Measurements from ENCODE around the gene SETBP1. TPM values are rescaled to one million over a fixed set of nuclear protein-coding genes. Genes with fewer than 3 reads are reported as not detected.

The SETBP1 gene
- total RNA-seq, 1 donor: 22.8 TPM

GRCh38 chr18:44747157-44747556 lies 66.5 kb downstream of the SETBP1 start:
- Histone ChIP-seq H2AFZ (ENCODE audit: low read length) (no peak overlapping the region), H3K27ac (ENCODE audit: low read depth, low read length) (no peak overlapping the region), H3K36me3 (ENCODE audit: insufficient read depth, low read length) (no peaks in the 10 kb centered on the region), H3K27me3 (ENCODE audit: insufficient read depth, low read length) (no peaks in the 10 kb centered on the region), H3K4me3 (ENCODE audit: insufficient read depth, low read length) (no peak overlapping the region), H3K4me2 (ENCODE audit: insufficient read depth, low read length) (no peak overlapping the region), H3K79me2 (ENCODE audit: insufficient read depth, low read length) (no peaks in the 10 kb centered on the region), H3K4me1 (ENCODE audit: insufficient read depth, low read length) (no peaks in the 10 kb centered on the region), H3K9me3 (ENCODE audit: low read depth, low read length) (no peaks in the 10 kb centered on the region), H4K20me1 (ENCODE audit: insufficient read depth, low read length) (no peaks in the 10 kb centered on the region)
- TF ChIP-seq CTCF (IDR thresholded peaks at IDR 0.05; ENCODE audit: extremely low read depth, low read depth, low read length): no peak
- no peak for DNase-seq (ENCODE audit: insufficient read length, low spot score, missing footprints)

GRCh38 chr18:44748582-44748981 lies 67.9 kb downstream of the SETBP1 start:
- Histone ChIP-seq H2AFZ (ENCODE audit: low read length) (no peak overlapping the region), H3K36me3 (ENCODE audit: insufficient read depth, low read length) (no peaks in the 10 kb centered on the region), H3K9me3 (ENCODE audit: low read depth, low read length) (no peaks in the 10 kb centered on the region), H3K79me2 (ENCODE audit: insufficient read depth, low read length) (no peaks in the 10 kb centered on the region), H3K27ac (ENCODE audit: low read depth, low read length) (no peak overlapping the region), H3K27me3 (ENCODE audit: insufficient read depth, low read length) (no peaks in the 10 kb centered on the region), H3K4me1 (ENCODE audit: insufficient read depth, low read length) (no peaks in the 10 kb centered on the region), H4K20me1 (ENCODE audit: insufficient read depth, low read length) (no peaks in the 10 kb centered on the region), H3K4me3 (ENCODE audit: insufficient read depth, low read length) (no peak overlapping the region), H3K4me2 (ENCODE audit: insufficient read depth, low read length) (no peak overlapping the region)
- DNase-seq (ENCODE audit: insufficient read length, low spot score, missing footprints): no peak
- TF ChIP-seq CTCF (IDR thresholded peaks at IDR 0.05; ENCODE audit: extremely low read depth, low read depth, low read length): no peak

GRCh38 chr18:44750774-44751173 lies 70.1 kb downstream of the SETBP1 start:
- H3K36me3 ChIP-seq (ENCODE audit: insufficient read depth, low read length): no peaks in the 10 kb centered on the region
- H3K4me3 ChIP-seq (ENCODE audit: insufficient read depth, low read length): no peak overlapping the region
- no peak overlapping the region for H3K27ac ChIP-seq (ENCODE audit: low read depth, low read length)
- no peak for DNase-seq (ENCODE audit: insufficient read length, low spot score, missing footprints)
- no peaks in the 10 kb centered on the region for H3K79me2 ChIP-seq (ENCODE audit: insufficient read depth, low read length)
- no peaks in the 10 kb centered on the region for H3K27me3 ChIP-seq (ENCODE audit: insufficient read depth, low read length)
- H3K4me1 ChIP-seq (ENCODE audit: insufficient read depth, low read length): no peaks in the 10 kb centered on the region
- H3K4me2 ChIP-seq (ENCODE audit: insufficient read depth, low read length): no peak overlapping the region
- H2AFZ ChIP-seq (ENCODE audit: low read length): no peak overlapping the region
- H4K20me1 ChIP-seq (ENCODE audit: insufficient read depth, low read length): no peaks in the 10 kb centered on the region
- no peak for TF ChIP-seq CTCF (IDR thresholded peaks at IDR 0.05; ENCODE audit: extremely low read depth, low read depth, low read length)
- no peaks in the 10 kb centered on the region for H3K9me3 ChIP-seq (ENCODE audit: low read depth, low read length)

GRCh38 chr18:44754567-44754966 lies 73.9 kb downstream of the SETBP1 start:
- H3K4me3 ChIP-seq (ENCODE audit: insufficient read depth, low read length): no peak overlapping the region
- no peak overlapping the region for H2AFZ ChIP-seq (ENCODE audit: low read length)
- no peak overlapping the region for H3K27ac ChIP-seq (ENCODE audit: low read depth, low read length)
- H3K4me1 ChIP-seq (ENCODE audit: insufficient read depth, low read length): no peaks in the 10 kb centered on the region
- no peaks in the 10 kb centered on the region for H3K27me3 ChIP-seq (ENCODE audit: insufficient read depth, low read length)
- H3K36me3 ChIP-seq (ENCODE audit: insufficient read depth, low read length): no peaks in the 10 kb centered on the region
- no peaks in the 10 kb centered on the region for H3K79me2 ChIP-seq (ENCODE audit: insufficient read depth, low read length)
- no peaks in the 10 kb centered on the region for H3K9me3 ChIP-seq (ENCODE audit: low read depth, low read length)
- no peak for DNase-seq (ENCODE audit: insufficient read length, low spot score, missing footprints)
- no peak overlapping the region for H3K4me2 ChIP-seq (ENCODE audit: insufficient read depth, low read length)
- no peaks in the 10 kb centered on the region for H4K20me1 ChIP-seq (ENCODE audit: insufficient read depth, low read length)
- no peak for TF ChIP-seq CTCF (IDR thresholded peaks at IDR 0.05; ENCODE audit: extremely low read depth, low read depth, low read length)

Data from osteoblast (primary cell).